ENCODE results near the gene VASP.

The VASP gene

GRCh38 chr19:45467115-45467455 lies 40.2 kb upstream of the VASP start:
- no peak for TF ChIP-seq CTCF (IDR thresholded peaks at IDR 0.05)

- no peak for TF ChIP-seq CTCF (IDR thresholded peaks at IDR 0.05)
Measured at GRCh38 chr19:45467456-45468158, 39.7 kb upstream of the VASP start, which contains the start of gene FOSB. Gene FOSB, plus strand, starts transcription at chr19:45467996. Its CDS starts 591 bp downstream, at chr19:45468587.

- TF ChIP-seq CTCF (IDR thresholded peaks at IDR 0.05), result no peak
Measured at GRCh38 chr19:45468159-45468651, 39.1 kb upstream of the VASP start.

GRCh38 chr19:45468803-45469131 lies 38.5 kb upstream of the VASP start:
- TF ChIP-seq CTCF (IDR thresholded peaks at IDR 0.05), result no peak

GRCh38 chr19:45469132-45469944 lies 37.9 kb upstream of the VASP start:
- TF ChIP-seq CTCF (IDR thresholded peaks at IDR 0.05), result no peak

- TF ChIP-seq CTCF (IDR thresholded peaks at IDR 0.05), result no peak
Measured at GRCh38 chr19:45469945-45470761, 37.1 kb upstream of the VASP start.

GRCh38 chr19:45470762-45471081 lies 36.6 kb upstream of the VASP start:
- no peak for TF ChIP-seq CTCF (IDR thresholded peaks at IDR 0.05)
